HG03575 (cell line): Measurements from ENCODE around the gene TLR1.
"Not testable (repeated sequence)": the region's sequence is repeated elsewhere in the genome, so short reads cannot be mapped to it uniquely, and the experiment has no call there.

Experiments used
- ATAC-seq: cut with Tn5 transposase; IDR thresholded peaks from one replicate; pipeline ENCODE4 v1.9.1; 2021; ENCODE audit not compliant: unreplicated experiment, insufficient number of reproducible peaks, low FRiP score; ENCODE audit errors: extremely low read depth

The TLR1 gene

GRCh38 chr4:38781854-38782261, 22.7 kb downstream of the TLR1 start:
- ATAC-seq = no peak

- no peak for ATAC-seq
These were observed 23.6 kb downstream of the TLR1 start for GRCh38 chr4:38780833-38781484.

- ATAC-seq = no peak
These were observed 24.8 kb downstream of the TLR1 start for GRCh38 chr4:38779790-38780189.

GRCh38 chr4:38777925-38778324, 26.7 kb downstream of the TLR1 start:
- ATAC-seq = not testable (repeated sequence)

- ATAC-seq = no peak
These were observed 29.3 kb downstream of the TLR1 start for GRCh38 chr4:38775326-38775725.

GRCh38 chr4:38774181-38774955, 30.2 kb downstream of the TLR1 start:
- no peak for ATAC-seq

GRCh38 chr4:38770281-38770680, 34.3 kb downstream of the TLR1 start:
- ATAC-seq = not testable (repeated sequence)

- ATAC-seq = no peak
These were observed 34.7 kb downstream of the TLR1 start for GRCh38 chr4:38769857-38770256.

- ATAC-seq = no peak
These were observed 35.1 kb downstream of the TLR1 start for GRCh38 chr4:38769441-38769840.

- no peak for ATAC-seq
These were observed 35.6 kb downstream of the TLR1 start for GRCh38 chr4:38768968-38769394.

- not testable (repeated sequence) for ATAC-seq
These were observed 37.7 kb downstream of the TLR1 start for GRCh38 chr4:38766940-38767339.

- no peak for ATAC-seq
These were observed 39.2 kb downstream of the TLR1 start for GRCh38 chr4:38765382-38765781.

GRCh38 chr4:38764277-38764676, 40.3 kb downstream of the TLR1 start:
- ATAC-seq = no peak

GRCh38 chr4:38762560-38762959, 42.0 kb downstream of the TLR1 start:
- no peak for ATAC-seq

GRCh38 chr4:38759790-38760122, 44.8 kb downstream of the TLR1 start:
- no peak for ATAC-seq

GRCh38 chr4:38759113-38759789, 45.3 kb downstream of the TLR1 start:
- no peak for ATAC-seq

GRCh38 chr4:38757945-38758600, 46.5 kb downstream of the TLR1 start:
- no peak for ATAC-seq

- ATAC-seq = no peak
These were observed 51.4 kb downstream of the TLR1 start for GRCh38 chr4:38752941-38753806.
